Panc1 (cell line): Measurements from ENCODE around the gene WDR86. TPM values are rescaled to one million over a fixed set of nuclear protein-coding genes. Genes with fewer than 3 reads are reported as not detected.

Experiments used
- ATAC-seq: fragments of 200-7000 bp; cut with Tn5 transposase; 2 replicates; pipeline ENCODE4 v1.9.1; 2020; ENCODE audit warnings: mild to moderate bottlenecking, moderate library complexity
- BruUV-seq: library from RNA; stranded (reverse); fragments of 400-500 nt; replicated peaks from 2 replicates; lab custom pipeline; 2021; lab: Mats Ljungman, UMichigan
- CTCF ChIA-PET: fragments of 300-600 bp; sonication (Branson Sonifier 250); formaldehyde crosslinking; loops from one replicate; lab custom pipeline; 2022; ENCODE audit warnings: antibody characterized with exemption; lab: Charles Lee
- POLR2A ChIA-PET: fragments of 300-600 bp; sonication (Branson Sonifier 250); formaldehyde crosslinking; loops from one replicate; lab custom pipeline; 2022; ENCODE audit warnings: antibody characterized with exemption; lab: Charles Lee
- DNase-seq: peaks from one replicate; pipeline ENCODE4 v3.0.0-alpha.2; 2010; ENCODE audit warnings: low read depth, low spot score
- H3K27ac ChIP-seq: 2 replicates; pipeline ENCODE4 v1.5.1; 2011; ENCODE audit warnings: mild to moderate bottlenecking, low read length, inconsistent platforms
- H3K27me3 ChIP-seq: fragments of 200-500 bp; sonication (Bioruptor generic); 2 replicates; pipeline ENCODE4 v1.6.0; 2014; ENCODE audit warnings: low read length, inconsistent platforms; ENCODE audit not compliant: control insufficient read depth, insufficient read depth
- H3K36me3 ChIP-seq: fragments of 200-500 bp; sonication (Bioruptor generic); 2 replicates; pipeline ENCODE4 v1.5.1; 2014; ENCODE audit warnings: inconsistent platforms, mild to moderate bottlenecking, low read length, moderate library complexity; ENCODE audit not compliant: control insufficient read depth, insufficient read depth
- H3K4me1 ChIP-seq: 2 replicates; pipeline ENCODE4 v1.5.1; 2011; ENCODE audit warnings: inconsistent platforms, mild to moderate bottlenecking, low read length, moderate library complexity; ENCODE audit not compliant: control insufficient read depth, insufficient read depth
- H3K4me3 ChIP-seq, 2 experiments: 2 replicates each; pipeline ENCODE4 v1.5.1; 2011 to 2012; ENCODE audit warnings: low read depth in 2 of 2, low read length in 2 of 2, mild to moderate bottlenecking in 2 of 2, inconsistent platforms in 1 of 2, moderate library complexity in 1 of 2
- H3K9me3 ChIP-seq: fragments of 200-500 bp; sonication (Bioruptor generic); 2 replicates; pipeline ENCODE4 v1.5.1; 2014; ENCODE audit warnings: low read depth, mild to moderate bottlenecking, inconsistent platforms, low read length, moderate library complexity; ENCODE audit not compliant: control insufficient read depth, insufficient read depth
- POLR2AphosphoS5 ChIP-seq: IDR thresholded peaks from 2 replicates; pipeline ENCODE4 v1.6.1; 2012; ENCODE audit warnings: mild to moderate bottlenecking, low read depth, low read length, moderate library complexity
- SIN3A ChIP-seq: IDR thresholded peaks from 2 replicates; pipeline ENCODE4 v1.6.1; 2012; ENCODE audit warnings: low read depth, mild to moderate bottlenecking, low read length, moderate library complexity, borderline replicate concordance; ENCODE audit not compliant: insufficient read depth
- TCF7L2 ChIP-seq: IDR thresholded peaks from 2 replicates; pipeline ENCODE4 v1.6.1; 2011; ENCODE audit warnings: mild to moderate bottlenecking, low read depth, low read length, inconsistent platforms
- in situ Hi-C: cut with HindIII; loops from 2 replicates; pipeline ENCODE4 v1.10.0; 2016; ENCODE audit warnings: low sequenced_read_pairs, low pct_unique_long_range_greater_than_20kb
- intact Hi-C: fragments of 100-400 bp; cut with micrococcal nuclease; formaldehyde crosslinking; loops from one replicate; pipeline ENCODE4 v1.10.0; 2022; ENCODE audit not compliant: unreplicated experiment
- total RNA-seq: library from RNA; stranded (reverse); gene quantifications from one replicate; pipeline ENCODE4 v1.2.1, GENCODE V29; 2021; ENCODE audit not compliant: unreplicated experiment
- TF ChIP-seq, protein P1 (sequence below), 2 experiments: IDR thresholded peaks; 2 replicates each; pipeline ENCODE4 v1.6.1; 2011 to 2012; ENCODE audit warnings: low read depth in 2 of 2, control low read depth in 1 of 2, low read length in 1 of 2, mild to moderate bottlenecking in 1 of 2, moderate library complexity in 1 of 2; ENCODE audit not compliant: insufficient read depth in 1 of 2
- TF ChIP-seq, protein P2 (sequence below): fragments of 450-650 bp; IDR thresholded peaks from 2 replicates; pipeline ENCODE4 v1.5.1; 2017; ENCODE audit warnings: mild to moderate bottlenecking

Gene WDR86
- total RNA-seq, 1 experiment from 2014 or later = 0.72 TPM

DNA sequence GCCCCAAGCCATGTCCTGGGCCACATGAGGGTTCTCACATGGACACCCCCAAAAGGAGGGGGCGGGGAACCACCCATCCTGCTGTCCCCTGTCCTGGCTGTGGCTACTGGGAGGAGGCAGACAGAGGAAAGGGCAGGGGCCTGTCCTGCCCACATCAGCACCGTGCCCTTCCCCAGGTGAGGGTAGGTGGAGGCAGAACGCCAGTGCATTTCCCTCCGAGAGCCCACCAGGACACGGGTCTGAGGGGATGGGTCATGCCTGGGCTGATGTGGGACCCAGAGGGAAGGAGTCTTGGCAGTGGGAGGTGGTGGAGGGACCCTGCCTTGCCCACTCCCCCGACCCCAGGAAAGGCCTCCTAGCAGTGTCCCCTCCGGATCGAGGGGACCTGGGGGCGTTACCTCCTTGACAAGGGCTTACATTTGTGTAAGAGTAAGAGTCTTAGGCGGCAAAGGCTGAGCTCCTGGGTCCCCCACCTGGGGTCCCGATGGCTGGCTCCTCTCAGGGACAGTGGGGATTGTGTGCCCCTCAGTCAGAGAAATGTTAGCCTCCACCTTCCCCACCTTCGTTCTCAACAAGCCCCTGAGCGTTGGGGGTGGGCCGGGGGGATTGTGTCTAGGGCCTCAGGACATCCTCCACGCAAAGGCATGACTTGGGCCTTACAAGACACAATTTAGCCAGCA lies 24.0 kb upstream of the WDR86 start:
- ATAC-seq (no peak), DNase-seq (no peak)
- intact Hi-C loops (no loop called here), in situ Hi-C loops (no loop called here)
- TF ChIP-seq TCF7L2 (no peak), POLR2AphosphoS5 (no peak), SIN3A (no peak)
- TF ChIP-seq, protein P1, sequence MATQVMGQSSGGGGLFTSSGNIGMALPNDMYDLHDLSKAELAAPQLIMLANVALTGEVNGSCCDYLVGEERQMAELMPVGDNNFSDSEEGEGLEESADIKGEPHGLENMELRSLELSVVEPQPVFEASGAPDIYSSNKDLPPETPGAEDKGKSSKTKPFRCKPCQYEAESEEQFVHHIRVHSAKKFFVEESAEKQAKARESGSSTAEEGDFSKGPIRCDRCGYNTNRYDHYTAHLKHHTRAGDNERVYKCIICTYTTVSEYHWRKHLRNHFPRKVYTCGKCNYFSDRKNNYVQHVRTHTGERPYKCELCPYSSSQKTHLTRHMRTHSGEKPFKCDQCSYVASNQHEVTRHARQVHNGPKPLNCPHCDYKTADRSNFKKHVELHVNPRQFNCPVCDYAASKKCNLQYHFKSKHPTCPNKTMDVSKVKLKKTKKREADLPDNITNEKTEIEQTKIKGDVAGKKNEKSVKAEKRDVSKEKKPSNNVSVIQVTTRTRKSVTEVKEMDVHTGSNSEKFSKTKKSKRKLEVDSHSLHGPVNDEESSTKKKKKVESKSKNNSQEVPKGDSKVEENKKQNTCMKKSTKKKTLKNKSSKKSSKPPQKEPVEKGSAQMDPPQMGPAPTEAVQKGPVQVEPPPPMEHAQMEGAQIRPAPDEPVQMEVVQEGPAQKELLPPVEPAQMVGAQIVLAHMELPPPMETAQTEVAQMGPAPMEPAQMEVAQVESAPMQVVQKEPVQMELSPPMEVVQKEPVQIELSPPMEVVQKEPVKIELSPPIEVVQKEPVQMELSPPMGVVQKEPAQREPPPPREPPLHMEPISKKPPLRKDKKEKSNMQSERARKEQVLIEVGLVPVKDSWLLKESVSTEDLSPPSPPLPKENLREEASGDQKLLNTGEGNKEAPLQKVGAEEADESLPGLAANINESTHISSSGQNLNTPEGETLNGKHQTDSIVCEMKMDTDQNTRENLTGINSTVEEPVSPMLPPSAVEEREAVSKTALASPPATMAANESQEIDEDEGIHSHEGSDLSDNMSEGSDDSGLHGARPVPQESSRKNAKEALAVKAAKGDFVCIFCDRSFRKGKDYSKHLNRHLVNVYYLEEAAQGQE (IDR thresholded peaks at IDR 0.05; ENCODE audit: insufficient read depth in 1 of 2, low read depth in 2 of 2, low read length in 1 of 2) = no peak
- TF ChIP-seq, protein P2, sequence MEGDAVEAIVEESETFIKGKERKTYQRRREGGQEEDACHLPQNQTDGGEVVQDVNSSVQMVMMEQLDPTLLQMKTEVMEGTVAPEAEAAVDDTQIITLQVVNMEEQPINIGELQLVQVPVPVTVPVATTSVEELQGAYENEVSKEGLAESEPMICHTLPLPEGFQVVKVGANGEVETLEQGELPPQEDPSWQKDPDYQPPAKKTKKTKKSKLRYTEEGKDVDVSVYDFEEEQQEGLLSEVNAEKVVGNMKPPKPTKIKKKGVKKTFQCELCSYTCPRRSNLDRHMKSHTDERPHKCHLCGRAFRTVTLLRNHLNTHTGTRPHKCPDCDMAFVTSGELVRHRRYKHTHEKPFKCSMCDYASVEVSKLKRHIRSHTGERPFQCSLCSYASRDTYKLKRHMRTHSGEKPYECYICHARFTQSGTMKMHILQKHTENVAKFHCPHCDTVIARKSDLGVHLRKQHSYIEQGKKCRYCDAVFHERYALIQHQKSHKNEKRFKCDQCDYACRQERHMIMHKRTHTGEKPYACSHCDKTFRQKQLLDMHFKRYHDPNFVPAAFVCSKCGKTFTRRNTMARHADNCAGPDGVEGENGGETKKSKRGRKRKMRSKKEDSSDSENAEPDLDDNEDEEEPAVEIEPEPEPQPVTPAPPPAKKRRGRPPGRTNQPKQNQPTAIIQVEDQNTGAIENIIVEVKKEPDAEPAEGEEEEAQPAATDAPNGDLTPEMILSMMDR = no peak
- ChIA-PET CTCF (no interaction called here), POLR2A (no interaction called here)
- no peaks in the 10 kb centered on the region for H3K27me3 ChIP-seq
- no peak overlapping the region for H3K27ac ChIP-seq
- H3K4me1 ChIP-seq = peaks cover 14% of the 10 kb centered on the region
- no peak overlapping the region for H3K4me3 ChIP-seq
- BruUV-seq = no TSS peak
- H3K36me3 ChIP-seq = no peaks in the 10 kb centered on the region
- H3K9me3 ChIP-seq = no peaks in the 10 kb centered on the region

DNA sequence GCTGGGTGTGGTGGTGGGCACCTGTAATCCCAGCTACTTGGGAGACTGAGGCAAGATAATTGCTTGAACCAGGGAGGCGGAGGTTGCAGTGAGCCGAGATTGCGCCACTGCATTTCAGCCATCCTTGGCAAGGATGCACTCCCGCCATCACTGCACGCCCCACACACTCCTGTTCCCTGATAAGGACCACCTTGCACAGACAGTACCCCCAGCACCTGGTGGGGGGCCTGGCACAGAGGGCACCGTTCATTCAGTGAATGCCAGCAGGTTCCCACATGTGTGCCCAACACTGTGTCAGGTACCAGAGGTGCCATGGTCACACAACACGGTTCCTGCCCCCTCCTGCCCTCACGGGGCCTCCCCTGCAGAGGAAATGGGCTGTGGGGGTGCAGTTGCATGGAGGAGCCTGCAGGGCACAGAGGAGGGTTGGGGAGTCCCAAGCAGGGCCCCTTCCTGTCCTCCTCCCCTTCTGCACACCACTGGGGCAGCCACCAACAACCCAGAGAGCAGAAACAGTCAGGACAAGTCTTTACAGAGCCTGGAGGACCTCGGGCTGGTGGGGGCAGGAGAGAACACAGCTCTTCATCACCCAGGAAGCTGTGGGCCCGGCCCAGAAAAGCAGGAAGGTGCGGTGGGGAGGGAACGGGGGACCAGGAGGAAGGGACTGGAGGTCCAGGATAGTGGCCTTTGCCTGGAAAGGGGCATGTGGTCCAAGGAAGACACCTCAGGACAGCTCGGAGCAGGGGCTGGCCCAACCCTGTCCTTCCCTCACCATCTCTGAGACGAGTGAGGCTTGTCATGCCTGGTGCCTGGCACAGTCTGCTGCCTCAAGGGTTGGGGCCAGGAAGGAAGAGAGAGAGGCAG lies 23.1 kb upstream of the WDR86 start:
- Histone ChIP-seq H3K27ac (no peak overlapping the region), H3K4me1 (peaks cover 24% of the 10 kb centered on the region), H3K4me3 (no peak overlapping the region), H3K27me3 (no peaks in the 10 kb centered on the region), H3K36me3 (no peaks in the 10 kb centered on the region), H3K9me3 (no peaks in the 10 kb centered on the region)
- in situ Hi-C loops = no loop called here
- ATAC-seq (peak; percentile 54), DNase-seq (no peak)
- BruUV-seq = no TSS peak
- intact Hi-C loops = no loop called here
- TF ChIP-seq POLR2AphosphoS5 = no peak
- TF ChIP-seq SIN3A = no peak
- TF ChIP-seq TCF7L2 = no peak
- TF ChIP-seq, protein P2 = no peak
- POLR2A ChIA-PET = no interaction called here
- CTCF ChIA-PET = no interaction called here
